Activated T-cell treated with anti-CD3 and anti-CD28 coated beads for 48 hours (primary cell): Measurements from ENCODE around the gene HS6ST3.

Source experiments
- DNase-seq: peaks from one replicate; pipeline ENCODE4 v3.0.0-alpha.2; 2020; ENCODE audit warnings: low read depth

Gene HS6ST3

DNA sequence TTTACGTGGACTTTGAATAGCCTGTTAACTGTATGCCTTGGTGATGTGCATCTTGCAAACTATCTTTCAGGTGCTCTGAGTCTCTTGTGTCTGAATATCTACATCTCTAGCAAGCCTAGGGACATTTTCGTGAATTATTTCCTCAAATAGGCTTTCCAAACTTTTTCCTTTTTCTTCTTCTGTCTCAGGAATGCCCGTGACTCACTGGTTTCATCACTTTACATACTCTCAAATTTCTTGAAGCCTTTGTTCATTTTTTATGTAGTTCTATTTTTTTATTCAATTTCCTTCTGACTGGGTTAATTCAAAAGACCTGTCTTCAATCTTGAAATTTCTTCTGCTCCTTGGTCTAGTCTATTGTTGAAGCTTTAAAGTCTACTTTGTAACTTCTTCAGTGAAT is 572.1 kb downstream of the HS6ST3 start:
- no peak for DNase-seq

DNA sequence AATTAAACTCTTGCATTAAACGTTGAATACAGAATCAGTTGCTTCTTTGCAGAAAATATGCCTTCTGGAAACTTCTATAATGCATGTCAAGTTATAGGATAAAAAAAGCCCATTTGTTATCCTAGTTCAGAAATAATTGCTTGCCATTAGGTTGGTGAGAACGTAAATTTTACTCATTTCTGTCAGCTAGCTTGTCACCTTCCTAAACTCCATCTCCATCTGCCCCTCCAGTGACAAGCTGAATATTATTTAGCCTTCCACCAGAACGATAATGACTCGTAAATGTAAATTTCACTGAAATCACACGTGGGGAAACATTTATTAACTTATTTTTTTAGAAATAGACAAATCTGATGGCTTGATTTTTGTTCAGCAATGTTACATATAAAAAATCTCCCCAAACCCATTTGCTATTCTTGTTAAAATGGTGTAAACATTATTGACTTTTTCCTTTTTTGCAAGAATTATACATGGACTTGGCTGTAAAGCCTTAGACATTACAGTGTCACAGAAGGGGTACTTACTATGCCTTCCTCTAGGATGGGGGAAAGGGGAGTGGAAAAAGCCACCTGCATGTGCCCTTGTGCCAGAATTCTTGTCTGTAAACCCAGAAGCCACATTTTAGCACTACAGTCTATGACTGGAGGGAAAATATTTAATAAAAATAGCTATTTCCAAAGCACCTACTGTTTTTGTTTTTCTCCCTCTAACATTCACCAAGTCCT is 577.5 kb downstream of the HS6ST3 start:
- DNase-seq: no peak

DNA sequence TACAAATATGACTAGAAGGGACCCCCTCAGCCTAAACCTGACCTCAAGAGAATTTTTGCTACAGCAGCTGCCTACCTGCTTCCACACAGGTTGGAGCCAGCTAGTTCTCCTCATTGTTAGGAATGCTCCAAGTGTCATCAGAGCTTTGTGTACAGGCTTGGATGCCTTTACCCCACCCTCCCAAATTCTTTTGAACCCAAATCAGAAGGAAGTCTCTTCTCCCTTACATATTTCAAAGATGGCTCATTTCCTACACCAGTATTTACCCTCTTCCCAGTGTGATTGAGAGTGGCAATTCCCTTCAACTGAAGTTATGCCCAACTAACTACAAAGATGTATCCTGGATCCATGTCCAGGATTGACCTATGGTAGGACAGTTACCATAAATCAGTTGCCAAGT is 581.2 kb downstream of the HS6ST3 start:
- DNase-seq: no peak

DNA sequence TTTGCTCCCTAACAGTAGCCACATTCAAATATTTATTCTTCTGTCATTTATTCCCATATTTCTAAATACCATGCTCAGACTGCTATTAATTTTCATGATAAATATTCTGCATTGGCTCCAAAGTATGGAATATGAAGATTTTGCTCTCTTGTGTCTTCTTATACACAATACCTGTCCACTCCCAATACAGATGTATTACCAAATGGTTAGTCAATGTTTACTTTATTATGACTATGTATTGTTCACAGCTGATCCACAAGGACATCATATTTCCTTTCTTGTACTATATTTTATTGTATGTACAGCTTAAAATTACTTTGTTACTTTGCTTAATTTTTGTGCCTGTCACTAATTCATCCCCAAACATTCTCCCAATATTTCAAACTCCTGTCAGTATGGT is 582.1 kb downstream of the HS6ST3 start:
- DNase-seq: no peak

DNA sequence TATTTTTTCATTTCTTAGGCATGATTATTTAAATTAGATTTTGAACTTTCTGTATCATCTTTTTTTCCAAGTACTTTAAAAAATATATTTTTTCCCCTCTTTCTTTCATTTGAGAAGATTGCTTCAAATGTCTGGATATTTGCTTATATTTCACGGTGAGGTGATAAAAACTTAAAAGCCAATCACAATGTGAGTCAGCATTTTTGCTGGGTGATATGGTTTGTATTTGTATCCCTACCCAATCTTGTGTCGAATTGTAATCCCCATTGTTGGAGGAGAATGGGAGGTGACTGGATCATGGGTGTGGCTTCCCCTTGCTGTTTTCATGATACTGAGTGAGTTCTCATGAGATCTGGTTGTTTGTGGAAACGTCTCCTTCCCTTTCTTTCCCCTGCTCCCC is 583.9 kb downstream of the HS6ST3 start:
- DNase-seq: no peak

DNA sequence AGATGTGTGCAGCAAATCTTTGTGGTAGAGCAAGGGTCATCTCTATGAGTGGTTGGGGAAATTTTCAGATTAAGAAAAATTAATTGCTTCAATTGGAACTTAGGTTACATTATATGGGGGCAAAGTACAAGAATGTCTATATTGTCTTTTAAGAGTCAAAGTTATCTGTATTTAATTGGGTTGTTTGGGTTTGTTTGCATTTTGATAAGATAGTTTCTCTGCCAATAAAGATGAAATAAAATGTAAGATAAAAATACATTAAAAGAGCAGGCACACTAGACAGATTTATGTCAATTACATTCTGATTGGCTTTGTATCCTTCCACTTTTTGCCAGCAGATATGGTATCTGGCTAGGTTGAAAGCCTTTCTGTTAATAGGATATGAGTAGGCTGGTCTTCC is 587.1 kb downstream of the HS6ST3 start:
- no peak for DNase-seq

DNA sequence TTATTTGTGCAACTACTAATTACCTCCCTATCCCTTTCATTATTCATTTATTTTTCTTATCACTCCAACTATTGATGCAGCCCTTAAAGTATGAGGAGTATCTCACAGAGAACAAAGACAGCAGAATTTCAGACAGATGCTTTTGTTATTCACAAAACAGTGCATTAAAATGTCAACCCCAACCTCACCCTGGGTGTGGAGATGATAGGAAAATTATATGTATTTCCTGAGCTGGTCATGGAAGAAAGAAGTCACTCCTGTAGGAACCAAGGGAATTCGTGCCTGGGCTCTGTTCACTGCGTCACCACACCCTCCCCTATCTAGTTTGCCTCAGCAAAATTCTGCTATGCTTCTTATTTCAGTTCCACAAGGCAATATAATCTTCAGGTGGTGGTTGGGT is 588.9 kb downstream of the HS6ST3 start:
- DNase-seq: no peak

DNA sequence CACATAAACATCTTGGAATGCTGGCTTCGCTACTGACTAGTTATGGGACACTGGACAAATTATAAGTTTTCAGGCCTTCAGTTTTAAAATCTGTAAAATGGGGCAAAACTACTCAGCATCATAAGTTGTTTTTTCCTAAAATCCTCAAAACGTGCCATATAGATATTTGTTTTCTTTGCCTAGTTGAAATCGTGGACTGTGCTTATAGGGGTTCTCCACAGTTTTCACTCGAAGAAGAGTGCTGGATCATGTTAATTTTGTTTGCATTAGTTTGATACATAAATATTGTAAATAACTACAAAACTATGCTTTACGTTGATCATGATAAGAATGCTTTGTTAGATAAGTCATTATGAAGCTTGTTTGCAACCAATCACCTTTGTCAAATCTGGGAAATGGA is 591.0 kb downstream of the HS6ST3 start:
- no peak for DNase-seq

DNA sequence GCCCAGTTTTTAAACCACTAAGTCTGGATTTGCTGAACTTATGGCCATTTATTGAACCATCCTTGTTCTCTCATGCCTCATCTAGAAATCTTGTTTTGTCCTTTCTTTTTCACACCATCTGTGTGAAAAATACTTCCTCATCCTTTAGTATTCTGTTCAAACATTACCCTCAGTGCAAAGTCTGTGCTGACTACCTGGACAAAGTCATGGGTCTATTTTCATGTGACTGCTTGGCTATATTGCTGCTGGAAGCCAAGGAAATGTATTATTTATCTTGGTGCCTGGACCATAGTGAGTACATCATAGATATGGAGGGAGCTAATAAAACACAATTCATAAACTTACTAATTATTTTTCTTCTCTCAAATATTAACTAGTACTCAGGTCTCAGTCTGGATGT is 591.9 kb downstream of the HS6ST3 start:
- DNase-seq: no peak

DNA sequence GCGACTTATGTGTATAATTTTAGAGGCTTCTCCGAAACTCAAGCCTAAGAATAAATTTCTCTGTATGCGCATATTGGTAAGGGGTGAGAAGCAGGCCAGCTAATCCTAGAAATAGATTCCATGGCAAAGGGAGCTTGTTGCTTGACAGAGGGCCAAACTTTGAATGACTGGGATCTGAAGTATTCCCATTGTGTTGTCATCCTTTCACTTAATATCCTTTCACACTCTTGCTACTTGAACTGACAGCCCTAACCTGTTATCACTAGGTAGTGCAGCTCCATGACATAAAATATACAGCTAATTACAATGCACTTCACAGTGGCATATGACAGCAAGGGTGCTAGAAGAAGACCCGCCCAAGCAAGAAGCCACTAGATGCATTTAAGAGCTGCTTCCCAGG is 594.6 kb downstream of the HS6ST3 start:
- DNase-seq: no peak

DNA sequence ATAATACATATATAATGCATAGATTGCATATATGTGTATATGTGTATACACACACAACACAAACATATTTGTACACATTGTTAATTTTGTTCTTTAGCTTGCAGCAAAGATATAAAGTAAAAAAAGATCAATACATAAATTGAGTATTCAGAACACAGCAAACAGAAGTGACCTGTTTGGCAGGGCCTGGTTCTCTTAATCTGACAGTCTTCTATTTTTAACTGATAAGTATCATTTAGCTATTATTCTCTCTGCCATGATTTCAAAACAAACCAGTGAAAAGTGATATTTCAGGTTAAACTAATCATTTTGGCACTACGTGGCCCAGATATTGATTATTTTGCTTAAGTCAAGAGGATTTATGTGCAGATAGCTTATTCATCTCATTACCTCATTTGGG is 595.0 kb downstream of the HS6ST3 start:
- no peak for DNase-seq

DNA sequence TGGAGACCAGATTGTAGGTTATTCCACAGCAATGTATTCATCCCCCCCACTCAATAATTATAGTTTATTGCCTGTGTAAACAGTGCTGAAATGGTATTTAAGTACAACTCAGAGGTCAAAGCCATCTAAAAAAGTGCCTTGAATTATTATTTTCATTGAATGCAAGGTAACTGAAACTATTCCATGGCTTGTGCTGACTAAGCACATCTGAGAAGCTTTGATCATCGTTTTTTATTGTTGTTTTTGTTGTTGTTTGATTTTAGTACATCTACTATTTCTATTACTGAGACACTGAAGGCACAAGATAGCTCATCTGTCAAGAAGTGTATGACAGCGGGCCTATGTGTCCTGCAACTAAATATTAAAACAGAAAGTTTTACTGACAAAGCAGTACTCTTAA is 596.4 kb downstream of the HS6ST3 start:
- no peak for DNase-seq

DNA sequence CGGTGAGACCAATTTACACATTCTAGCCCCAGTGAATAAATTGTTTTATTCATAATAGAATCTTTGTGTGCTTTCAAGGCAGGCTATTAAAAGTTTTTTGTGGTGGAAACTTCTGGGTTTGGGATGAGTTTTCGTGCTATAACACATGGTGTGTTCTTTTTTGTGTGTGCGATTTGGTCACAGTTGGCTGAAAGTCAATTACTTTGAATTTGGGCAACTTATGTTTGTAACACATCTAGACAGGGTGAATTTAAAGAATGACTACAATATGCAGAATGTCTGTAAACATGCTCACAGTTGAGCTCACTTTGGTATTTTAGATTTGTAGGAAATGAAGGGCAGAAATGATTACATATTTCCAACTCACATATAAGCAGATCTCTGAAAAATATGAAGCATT is 597.3 kb downstream of the HS6ST3 start:
- DNase-seq: no peak

DNA sequence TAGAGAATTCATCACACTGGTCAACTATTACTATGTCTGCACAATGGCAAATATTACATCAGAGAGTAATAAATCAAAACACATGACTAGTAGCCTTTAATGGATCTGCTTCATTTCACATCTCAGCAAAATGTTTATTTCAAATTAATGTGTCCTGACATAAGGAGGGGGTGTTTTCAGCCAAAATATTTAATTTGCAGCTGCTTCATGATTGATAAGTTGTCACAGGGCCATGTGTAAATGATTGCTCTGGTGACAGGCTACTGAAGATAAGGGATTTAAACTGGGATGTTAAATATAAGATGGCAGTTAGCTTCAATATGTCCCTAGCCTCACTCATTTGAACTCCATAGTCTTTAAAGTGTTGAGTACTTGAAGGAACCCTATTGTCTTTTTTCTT is 601.1 kb downstream of the HS6ST3 start:
- DNase-seq: no peak

DNA sequence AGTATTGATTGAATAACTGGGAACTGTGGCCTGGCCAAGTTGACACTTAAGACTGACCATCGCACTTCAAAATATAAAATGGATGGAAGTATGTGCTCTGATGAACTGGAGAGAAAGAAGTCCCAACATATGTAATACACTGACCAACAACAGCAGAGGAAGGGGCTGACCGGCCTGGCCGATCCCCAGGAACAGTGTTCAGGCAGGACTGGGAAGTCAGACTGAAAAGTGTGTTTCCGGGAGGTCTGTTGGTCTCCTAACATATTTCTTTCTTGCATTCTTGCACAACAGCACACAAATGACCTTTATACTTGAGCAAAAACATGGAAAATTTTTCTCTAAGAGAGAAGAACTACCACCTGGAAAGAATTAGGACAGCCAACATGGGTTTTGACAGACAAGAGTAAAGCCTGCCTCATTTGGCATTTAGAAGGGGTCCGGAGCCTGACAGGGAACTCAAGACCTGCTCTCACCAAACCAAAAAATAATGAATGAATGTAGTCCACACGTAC is 606.5 kb downstream of the HS6ST3 start:
- no peak for DNase-seq

DNA sequence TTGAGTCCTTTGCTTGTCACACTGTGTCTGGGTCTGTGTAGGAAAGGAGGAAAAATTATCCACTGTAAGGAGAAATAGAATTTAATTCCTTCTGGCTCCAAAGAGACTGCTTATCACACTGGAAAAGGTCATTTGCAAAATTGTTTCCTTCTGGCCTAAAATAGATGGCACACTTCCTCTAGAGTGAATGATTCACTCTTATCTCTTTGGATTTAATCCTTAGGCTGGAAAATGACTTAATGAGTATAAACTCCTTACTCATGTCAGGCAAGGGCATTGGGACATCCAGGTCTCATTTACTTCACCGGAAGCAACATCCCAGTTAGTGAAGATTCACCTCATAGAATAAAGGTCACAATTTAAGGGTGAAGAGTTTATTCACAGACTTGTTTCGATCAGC is 610.8 kb downstream of the HS6ST3 start:
- no peak for DNase-seq

DNA sequence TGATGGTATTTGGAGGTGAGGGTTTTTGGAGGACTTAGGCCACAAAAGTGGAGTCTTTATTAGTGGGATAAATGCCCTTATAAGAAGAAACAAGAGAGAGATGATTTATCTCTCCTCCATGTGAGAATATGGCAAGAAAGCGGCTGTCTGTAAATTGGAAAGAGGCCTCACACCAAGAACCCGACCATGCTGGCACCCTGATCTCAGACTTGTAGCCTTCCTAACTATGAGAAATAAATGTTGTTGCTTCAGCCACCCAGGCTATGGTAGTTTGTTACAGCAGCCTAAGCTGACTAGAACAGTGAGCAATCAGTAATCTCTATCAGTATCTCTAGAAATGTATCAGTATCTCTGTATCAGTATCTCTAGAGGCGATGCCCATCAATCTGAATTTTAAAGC is 617.2 kb downstream of the HS6ST3 start:
- no peak for DNase-seq

DNA sequence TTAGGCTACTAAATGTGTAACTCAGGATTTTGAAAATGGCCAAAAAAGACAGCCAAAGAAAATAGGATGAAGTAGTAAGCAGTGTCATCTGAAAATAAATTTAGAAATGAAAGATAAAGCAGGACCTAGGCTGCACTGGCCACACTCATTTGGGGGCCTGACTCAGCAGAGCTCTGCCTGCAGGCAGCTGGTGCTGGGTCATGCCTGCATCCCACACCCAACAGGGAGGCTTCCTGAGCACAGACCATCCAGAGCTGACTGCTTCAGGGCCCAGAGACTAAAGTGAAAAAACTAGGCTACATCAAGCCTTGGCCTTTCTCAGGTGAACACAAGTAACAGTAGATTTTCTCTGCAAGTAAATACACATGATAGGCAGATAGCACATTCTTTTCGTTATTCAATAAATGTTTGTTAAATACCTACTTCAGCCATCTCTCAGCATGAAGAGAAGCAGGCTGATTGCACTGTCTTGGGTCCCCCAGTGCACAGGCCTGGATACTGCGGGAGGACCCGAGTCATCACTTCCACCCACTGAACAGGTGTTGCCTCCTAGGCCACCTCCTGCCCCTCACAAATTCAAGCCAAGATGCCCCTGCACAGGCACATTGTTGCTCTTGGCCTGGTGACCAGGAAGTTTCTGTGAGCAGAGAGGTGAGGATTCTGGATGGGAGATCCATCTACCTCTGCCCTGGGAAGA is 620.4 kb downstream of the HS6ST3 start:
- DNase-seq: no peak

DNA sequence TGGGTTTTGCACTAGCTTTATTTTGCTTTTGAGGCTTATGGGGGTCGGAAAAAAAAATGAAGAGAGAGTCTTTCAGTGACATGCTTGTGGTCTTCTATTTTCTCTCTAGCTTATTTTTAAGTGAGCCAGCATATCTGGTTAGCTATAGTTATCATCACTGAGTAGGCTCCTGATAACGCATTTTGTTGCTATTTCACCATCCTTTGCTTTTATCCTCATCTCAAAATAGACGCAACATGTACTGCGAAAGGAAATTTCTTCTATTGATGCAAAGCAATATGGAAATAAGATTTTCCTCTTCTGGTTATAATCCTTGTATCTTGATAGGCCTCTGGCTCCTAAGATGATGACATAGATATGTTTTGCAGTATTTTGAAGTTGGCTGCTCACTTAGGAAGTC is 630.5 kb downstream of the HS6ST3 start:
- DNase-seq: no peak

DNA sequence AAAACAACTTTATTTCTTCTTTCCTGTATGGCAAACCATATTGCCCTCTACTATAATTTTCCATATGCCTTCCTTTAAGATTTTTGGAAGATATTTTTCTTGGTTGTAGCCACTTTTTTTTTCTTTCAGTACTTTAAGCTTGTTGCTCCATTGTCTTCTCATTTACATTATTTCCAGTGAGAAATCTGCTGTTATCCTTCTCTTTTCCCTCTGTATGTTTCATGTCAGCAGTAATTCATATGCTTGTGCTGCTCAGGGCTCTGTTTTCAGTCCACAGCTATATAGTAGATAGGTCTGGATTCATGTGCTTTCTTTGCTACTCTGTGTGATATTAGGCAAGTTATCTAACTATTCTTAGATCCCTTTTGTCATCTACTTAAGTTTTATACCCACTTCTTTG is 636.7 kb downstream of the HS6ST3 start:
- DNase-seq: no peak

DNA sequence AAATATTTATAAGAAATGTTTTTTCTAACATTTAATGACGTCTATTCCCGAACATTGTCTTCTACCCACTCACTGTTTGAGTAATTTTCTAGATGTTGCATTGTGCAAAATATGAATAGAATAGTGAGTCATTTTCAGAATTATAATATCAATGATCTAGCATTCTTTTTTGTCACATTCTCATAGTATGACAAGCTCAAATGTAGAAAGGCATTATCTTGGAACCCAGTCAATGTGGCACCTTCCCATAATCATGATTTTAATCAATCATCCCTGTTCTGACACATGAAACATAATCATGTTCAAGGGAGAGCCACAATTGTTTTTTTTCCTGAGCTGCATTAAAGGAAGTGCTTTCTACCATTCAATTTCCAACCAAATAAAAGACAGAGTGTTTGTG is 638.6 kb downstream of the HS6ST3 start:
- DNase-seq: no peak

DNA sequence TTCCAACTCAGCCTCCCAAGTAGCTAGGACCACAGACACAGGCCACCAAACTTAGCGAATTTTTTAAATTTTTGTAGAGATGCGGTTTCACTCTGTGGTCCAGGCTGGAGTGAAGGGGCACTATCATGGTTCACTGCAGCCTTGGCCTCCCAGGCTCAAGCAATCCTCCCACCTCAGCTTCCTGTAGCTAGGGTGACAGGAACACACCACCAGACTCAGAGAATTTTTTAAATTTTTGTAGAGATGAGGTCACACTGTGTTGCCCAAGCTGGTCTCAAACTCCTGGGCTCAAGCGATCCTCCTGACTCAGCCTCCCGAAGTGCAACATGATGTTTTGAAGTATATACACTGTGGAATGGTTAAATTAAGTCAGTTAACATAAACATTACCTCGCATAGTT is 640.8 kb downstream of the HS6ST3 start:
- DNase-seq: no peak

DNA sequence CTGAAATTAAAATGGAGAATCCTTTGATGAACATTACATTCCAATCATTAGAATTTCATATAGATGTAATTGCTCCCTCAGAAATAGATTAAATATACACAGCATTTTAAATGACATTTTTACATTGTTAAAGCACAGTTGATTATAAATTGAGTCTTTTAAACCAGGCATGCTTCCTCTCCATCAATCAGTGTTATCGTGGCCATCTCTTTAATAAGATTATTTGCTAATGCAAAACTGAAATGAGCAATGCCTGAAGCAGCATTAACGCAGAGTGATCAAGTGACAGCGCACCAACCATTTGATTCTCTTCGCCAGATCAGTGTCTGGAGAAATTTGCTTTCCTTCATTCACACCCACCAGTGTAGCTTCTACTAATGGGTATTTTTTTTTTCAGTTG is 644.6 kb downstream of the HS6ST3 start:
- DNase-seq: no peak

DNA sequence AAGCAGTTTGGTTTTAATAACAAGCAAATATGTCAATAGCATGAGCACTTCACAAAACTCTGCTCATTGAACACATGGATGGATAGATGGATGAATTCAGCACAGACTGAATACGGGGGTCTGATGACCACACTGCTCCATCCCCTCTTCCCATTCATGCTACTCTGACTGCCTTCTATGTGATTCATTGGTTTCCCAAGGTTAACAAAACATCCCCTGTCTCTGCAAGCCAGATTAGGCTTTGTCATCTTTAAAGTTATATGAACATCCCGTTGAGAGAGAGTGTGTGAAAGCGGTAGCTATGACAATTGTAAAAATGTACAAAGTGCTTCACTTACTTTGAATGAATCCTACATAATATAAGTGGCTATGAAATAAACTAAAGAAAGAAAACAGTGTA is 651.9 kb downstream of the HS6ST3 start:
- no peak for DNase-seq
